Epithelial cell of esophagus (primary cell): ENCODE results near the gene ASB2.

Experiments
- DNase-seq: peaks from one replicate; pipeline ENCODE4 v3.0.0; 2010; ENCODE audit warnings: low read depth
- H3K4me3 ChIP-seq: 2 replicates; pipeline ENCODE4 v1.5.1; 2011; ENCODE audit warnings: mild to moderate bottlenecking, low read length, control low read depth
- CTCF ChIP-seq: IDR thresholded peaks from 2 replicates; pipeline ENCODE4 v1.5.1; 2011; ENCODE audit warnings: low read depth, mild to moderate bottlenecking, low read length, control low read depth, inconsistent platforms; ENCODE audit not compliant: insufficient read depth; ENCODE audit errors: missing control alignments

Gene ASB2

DNA sequence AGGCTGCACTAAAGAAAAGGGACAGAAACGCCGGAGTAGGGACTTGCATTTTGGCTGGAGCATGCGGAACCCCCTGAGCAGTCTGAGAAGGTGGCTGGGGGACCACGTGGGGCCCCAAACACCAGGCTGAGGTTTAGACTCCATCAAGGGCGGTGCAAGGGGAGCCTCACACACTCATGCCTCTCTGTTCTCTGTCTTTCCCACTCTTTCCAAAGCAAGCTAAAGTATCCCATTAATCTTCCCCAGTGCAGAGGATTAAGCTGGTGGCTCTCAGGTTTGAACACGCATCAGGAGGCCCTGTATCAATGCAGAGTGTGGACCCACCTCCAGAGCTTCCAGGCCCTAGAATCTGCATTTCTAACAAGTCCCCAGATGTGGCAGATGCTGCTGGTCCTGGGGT, 34.3 kb upstream of the ASB2 start:
- H3K4me3 ChIP-seq: no peak overlapping the region
- no peak for TF ChIP-seq CTCF
- DNase-seq: no peak

GRCh38 chr14:94009767-94010166, 33.4 kb upstream of the ASB2 start:
- TF ChIP-seq CTCF: no peak
- DNase-seq: peak; percentile 65
- no peak overlapping the region for H3K4me3 ChIP-seq

- no peak for TF ChIP-seq CTCF
- no peak overlapping the region for H3K4me3 ChIP-seq
- no peak for DNase-seq
These were observed 31.9 kb upstream of the ASB2 start for GRCh38 chr14:94008234-94008633.

DNA sequence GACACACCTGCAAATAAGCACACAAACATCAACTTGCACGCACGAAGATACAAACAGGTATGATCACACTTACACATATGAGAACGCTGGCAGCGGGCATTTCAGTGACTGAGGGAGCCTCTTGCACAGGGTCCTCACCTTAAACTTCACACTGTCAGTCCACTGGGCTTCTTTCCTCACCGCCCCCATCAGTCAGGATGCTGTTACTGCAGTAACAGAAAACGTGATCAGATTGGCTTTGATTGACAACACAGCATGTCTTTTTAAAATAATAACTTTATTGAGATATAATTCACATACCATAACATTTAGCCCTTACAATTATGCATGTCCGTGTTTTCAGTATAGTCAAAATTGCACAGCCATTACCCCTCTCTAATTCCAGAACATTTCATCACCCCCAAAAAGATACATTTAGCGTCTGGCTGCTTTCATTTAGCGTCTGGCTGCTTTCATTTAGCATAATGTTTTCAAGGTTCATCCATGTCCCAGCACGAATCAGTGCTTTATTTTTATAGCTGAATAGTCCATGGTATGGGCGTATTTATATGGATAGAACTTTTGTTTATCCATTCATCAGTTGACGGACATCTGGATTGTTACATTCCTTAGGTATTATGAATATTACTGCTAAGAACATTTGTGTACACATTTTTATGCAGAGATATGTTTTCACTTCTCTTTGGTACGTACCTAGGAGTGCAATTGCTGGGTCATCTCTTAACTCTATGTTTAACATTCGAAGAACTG, 29.1 kb upstream of the ASB2 start:
- DNase-seq: peak; percentile 22
- no peak overlapping the region for H3K4me3 ChIP-seq
- peak; percentile 49 for TF ChIP-seq CTCF

GRCh38 chr14:94004015-94004414, 27.6 kb upstream of the ASB2 start:
- no peak overlapping the region for H3K4me3 ChIP-seq
- no peak for DNase-seq
- no peak for TF ChIP-seq CTCF

- TF ChIP-seq CTCF: no peak
- H3K4me3 ChIP-seq: no peak overlapping the region
- DNase-seq: no peak
These were observed 27.0 kb upstream of the ASB2 start for GRCh38 chr14:94003397-94003796.
